Measurements from ENCODE around the gene ZNF768. TPM values are rescaled to one million over a fixed set of nuclear protein-coding genes. Genes with fewer than 3 reads are reported as not detected.
"Not testable (repeated sequence)": the region's sequence is repeated elsewhere in the genome, so short reads cannot be mapped to it uniquely, and the experiment has no call there.

Gene ZNF768
- total and polyA plus RNA-seq, 2 experiments from 2014 or later: 8.3 to 43.0 TPM

DNA sequence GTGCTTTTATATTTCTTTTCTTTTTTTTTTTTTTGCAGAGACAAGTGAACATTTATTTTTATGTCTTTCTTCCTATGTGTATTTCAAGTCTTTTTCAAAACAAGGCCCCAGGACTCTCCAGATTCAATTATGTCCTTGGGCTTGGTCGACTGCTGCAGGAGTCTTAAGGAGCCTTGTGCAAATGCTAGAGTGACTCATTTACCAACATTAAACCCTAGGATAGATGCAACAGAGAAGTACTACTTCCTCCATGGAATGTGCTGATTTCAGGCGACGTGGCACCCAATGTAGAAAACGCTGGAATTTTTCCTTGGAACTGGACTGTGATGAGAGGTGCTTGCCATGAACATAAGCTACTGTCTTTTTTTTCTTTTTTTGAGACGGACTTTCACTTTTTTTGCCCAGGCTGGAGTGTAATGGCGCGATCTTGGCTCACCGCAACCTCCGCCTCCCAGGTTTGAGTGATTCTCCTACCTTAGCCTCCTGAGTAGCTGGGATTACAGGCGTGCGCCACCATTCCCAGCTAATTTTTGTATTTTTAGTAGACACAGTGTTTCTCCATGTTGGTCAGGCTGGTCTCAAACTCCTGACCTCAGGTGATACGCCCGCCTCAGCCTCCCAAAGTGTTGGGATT, 10.1 kb upstream of the ZNF768 start:
- Histone ChIP-seq H3F3A (replicated peaks; ENCODE audit: low read depth) (peaks cover 24% of the 10 kb centered on the region), H3K27ac (ENCODE audit: low read depth) (peak overlapping the region; percentile 100), H3K4me3 (peak overlapping the region; percentile 67), H3K4me1 (ENCODE audit: insufficient read depth) (peaks cover 22% of the 10 kb centered on the region), H3K4me2 (peak overlapping the region; percentile 82)
- not testable (repeated sequence) for DNase-seq (ENCODE audit: low spot score); H3K79me2 ChIP-seq (replicated peaks; ENCODE audit: insufficient read depth); ATAC-seq; H2AFZ ChIP-seq; H3K9me3 Mint-ChIP-seq; H3K27me3 ChIP-seq (ENCODE audit: insufficient read depth); H3K9me2 ChIP-seq (ENCODE audit: insufficient read depth); H3K36me3 ChIP-seq (ENCODE audit: insufficient read depth); H4K20me1 ChIP-seq (replicated peaks; ENCODE audit: insufficient read depth)
- Mint-ChIP-seq H3K4me1 (peaks cover 23% of the 10 kb centered on the region), H3K27me3 (ENCODE audit: insufficient read depth, low read depth, poor library complexity) (peaks cover 12% of the 10 kb centered on the region), H3K4me3 (peak overlapping the region; percentile 82), H3K36me3 (ENCODE audit: low read depth) (peaks cover 19% of the 10 kb centered on the region), H3K27ac (peak overlapping the region; percentile 86)

GRCh38 chr16:30535777-30536190, 9.4 kb upstream of the ZNF768 start:
- Histone ChIP-seq H4K20me1 (replicated peaks; ENCODE audit: insufficient read depth) (no peaks in the 10 kb centered on the region), H3K79me2 (replicated peaks; ENCODE audit: insufficient read depth) (peaks cover 6% of the 10 kb centered on the region; the same call in 1 of the 2 replicates), H3K9me2 (ENCODE audit: insufficient read depth) (no peaks in the 10 kb centered on the region), H3K4me1 (ENCODE audit: insufficient read depth) (peaks cover 16% of the 10 kb centered on the region), H3K27ac (ENCODE audit: low read depth) (peak overlapping the region; percentile 100), H3K4me3 (peak overlapping the region; percentile 67), H3K36me3 (ENCODE audit: insufficient read depth) (no peaks in the 10 kb centered on the region), H2AFZ (no peak overlapping the region), H3K27me3 (ENCODE audit: insufficient read depth) (no peaks in the 10 kb centered on the region), H3K4me2 (peak overlapping the region; percentile 82), H3F3A (replicated peaks; ENCODE audit: low read depth) (peaks cover 24% of the 10 kb centered on the region)
- Mint-ChIP-seq H3K4me3 (peak overlapping the region; percentile 82), H3K9me3 (no peaks in the 10 kb centered on the region), H3K36me3 (ENCODE audit: low read depth) (peaks cover 26% of the 10 kb centered on the region), H3K4me1 (peaks cover 23% of the 10 kb centered on the region), H3K27ac (peak overlapping the region; percentile 96), H3K27me3 (ENCODE audit: insufficient read depth, low read depth, poor library complexity) (peaks cover 13% of the 10 kb centered on the region)
- DNase-seq (ENCODE audit: low spot score): peak; percentile 87
- TF ChIP-seq CREB1 (CRISPR knock-in tag; IDR thresholded peaks at IDR 0.05; ENCODE audit: low read depth) (no peak), JUNB (IDR thresholded peaks at IDR 0.05; ENCODE audit: unreplicated experiment) (no peak), CTCF (conservative IDR thresholded peaks at IDR 0.05; ENCODE audit: low read depth in 2 of 2) (peak; percentile 43 to 60)
- peak; percentile 73 for ATAC-seq

DNA sequence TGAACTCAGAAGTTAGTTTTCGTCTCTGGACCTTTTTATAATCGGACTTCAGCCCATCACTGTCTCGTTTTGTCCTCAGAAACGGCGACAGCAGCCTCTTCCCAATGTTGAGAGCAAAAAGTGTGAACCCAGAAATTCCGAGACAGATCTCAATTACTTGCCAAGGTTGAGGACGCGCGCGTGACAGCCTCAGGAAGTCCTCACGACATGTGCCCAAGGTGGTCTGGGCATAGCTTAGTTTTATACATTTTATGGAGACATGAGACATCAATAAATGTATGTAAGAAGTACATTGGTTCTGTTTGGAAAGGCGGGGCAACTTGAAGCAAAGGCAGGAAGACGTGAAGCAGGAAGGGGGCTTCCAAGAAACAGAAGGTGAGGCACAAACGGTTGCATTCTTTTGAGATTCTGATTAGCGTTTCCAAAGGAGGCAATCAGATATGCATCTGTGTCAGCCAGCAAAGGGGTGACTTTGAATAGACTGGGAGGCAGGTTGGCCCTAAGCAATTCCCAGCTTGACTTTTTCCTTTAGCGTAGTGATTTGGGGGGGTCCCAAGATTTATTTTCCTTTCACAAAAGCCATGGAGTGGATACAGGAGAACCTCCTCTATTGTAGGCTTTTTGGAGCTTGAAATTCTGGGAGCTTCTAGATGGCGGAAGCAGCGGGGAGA, 8.9 kb upstream of the ZNF768 start:
- H3K36me3 ChIP-seq (ENCODE audit: insufficient read depth): no peaks in the 10 kb centered on the region
- peaks cover 24% of the 10 kb centered on the region for H3F3A ChIP-seq (replicated peaks; ENCODE audit: low read depth)
- H3K27me3 ChIP-seq (ENCODE audit: insufficient read depth): no peaks in the 10 kb centered on the region
- peaks cover 16% of the 10 kb centered on the region for H3K27me3 Mint-ChIP-seq (ENCODE audit: insufficient read depth, low read depth, poor library complexity)
- H3K4me1 Mint-ChIP-seq: peaks cover 23% of the 10 kb centered on the region
- peak; percentile 76 for DNase-seq (ENCODE audit: low spot score)
- peaks cover 16% of the 10 kb centered on the region for H3K4me1 ChIP-seq (ENCODE audit: insufficient read depth)
- TF ChIP-seq ZNF114 (CRISPR knock-in tag; IDR thresholded peaks at IDR 0.05) (no peak), POLR2AphosphoS5 (IDR thresholded peaks at IDR 0.05; ENCODE audit: low read depth) (peak; percentile 63), JUNB (IDR thresholded peaks at IDR 0.05; ENCODE audit: unreplicated experiment) (no peak)
- TF ChIP-seq, protein P1, sequence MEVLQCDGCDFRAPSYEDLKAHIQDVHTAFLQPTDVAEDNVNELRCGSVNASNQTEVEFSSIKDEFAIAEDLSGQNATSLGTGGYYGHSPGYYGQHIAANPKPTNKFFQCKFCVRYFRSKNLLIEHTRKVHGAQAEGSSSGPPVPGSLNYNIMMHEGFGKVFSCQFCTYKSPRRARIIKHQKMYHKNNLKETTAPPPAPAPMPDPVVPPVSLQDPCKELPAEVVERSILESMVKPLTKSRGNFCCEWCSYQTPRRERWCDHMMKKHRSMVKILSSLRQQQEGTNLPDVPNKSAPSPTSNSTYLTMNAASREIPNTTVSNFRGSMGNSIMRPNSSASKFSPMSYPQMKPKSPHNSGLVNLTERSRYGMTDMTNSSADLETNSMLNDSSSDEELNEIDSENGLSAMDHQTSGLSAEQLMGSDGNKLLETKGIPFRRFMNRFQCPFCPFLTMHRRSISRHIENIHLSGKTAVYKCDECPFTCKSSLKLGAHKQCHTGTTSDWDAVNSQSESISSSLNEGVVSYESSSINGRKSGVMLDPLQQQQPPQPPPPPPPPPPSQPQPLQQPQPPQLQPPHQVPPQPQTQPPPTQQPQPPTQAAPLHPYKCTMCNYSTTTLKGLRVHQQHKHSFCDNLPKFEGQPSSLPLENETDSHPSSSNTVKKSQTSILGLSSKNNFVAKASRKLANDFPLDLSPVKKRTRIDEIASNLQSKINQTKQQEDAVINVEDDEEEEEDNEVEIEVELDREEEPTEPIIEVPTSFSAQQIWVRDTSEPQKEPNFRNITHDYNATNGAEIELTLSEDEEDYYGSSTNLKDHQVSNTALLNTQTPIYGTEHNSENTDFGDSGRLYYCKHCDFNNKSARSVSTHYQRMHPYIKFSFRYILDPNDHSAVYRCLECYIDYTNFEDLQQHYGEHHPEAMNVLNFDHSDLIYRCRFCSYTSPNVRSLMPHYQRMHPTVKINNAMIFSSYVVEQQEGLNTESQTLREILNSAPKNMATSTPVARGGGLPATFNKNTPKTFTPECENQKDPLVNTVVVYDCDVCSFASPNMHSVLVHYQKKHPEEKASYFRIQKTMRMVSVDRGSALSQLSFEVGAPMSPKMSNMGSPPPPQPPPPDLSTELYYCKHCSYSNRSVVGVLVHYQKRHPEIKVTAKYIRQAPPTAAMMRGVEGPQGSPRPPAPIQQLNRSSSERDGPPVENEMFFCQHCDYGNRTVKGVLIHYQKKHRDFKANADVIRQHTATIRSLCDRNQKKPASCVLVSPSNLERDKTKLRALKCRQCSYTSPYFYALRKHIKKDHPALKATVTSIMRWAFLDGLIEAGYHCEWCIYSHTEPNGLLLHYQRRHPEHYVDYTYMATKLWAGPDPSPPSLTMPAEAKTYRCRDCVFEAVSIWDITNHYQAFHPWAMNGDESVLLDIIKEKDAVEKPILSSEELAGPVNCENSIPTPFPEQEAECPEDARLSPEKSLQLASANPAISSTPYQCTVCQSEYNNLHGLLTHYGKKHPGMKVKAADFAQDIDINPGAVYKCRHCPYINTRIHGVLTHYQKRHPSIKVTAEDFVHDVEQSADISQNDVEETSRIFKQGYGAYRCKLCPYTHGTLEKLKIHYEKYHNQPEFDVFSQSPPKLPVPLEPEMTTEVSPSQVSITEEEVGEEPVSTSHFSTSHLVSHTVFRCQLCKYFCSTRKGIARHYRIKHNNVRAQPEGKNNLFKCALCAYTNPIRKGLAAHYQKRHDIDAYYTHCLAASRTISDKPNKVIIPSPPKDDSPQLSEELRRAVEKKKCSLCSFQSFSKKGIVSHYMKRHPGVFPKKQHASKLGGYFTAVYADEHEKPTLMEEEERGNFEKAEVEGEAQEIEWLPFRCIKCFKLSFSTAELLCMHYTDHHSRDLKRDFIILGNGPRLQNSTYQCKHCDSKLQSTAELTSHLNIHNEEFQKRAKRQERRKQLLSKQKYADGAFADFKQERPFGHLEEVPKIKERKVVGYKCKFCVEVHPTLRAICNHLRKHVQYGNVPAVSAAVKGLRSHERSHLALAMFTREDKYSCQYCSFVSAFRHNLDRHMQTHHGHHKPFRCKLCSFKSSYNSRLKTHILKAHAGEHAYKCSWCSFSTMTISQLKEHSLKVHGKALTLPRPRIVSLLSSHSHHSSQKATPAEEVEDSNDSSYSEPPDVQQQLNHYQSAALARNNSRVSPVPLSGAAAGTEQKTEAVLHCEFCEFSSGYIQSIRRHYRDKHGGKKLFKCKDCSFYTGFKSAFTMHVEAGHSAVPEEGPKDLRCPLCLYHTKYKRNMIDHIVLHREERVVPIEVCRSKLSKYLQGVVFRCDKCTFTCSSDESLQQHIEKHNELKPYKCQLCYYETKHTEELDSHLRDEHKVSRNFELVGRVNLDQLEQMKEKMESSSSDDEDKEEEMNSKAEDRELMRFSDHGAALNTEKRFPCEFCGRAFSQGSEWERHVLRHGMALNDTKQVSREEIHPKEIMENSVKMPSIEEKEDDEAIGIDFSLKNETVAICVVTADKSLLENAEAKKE (CRISPR knock-in tag; IDR thresholded peaks at IDR 0.05): no peak
- H3K4me2 ChIP-seq: peak overlapping the region; percentile 82
- no peaks in the 10 kb centered on the region for H4K20me1 ChIP-seq (replicated peaks; ENCODE audit: insufficient read depth)
- H3K79me2 ChIP-seq (replicated peaks; ENCODE audit: insufficient read depth): peaks cover 6% of the 10 kb centered on the region; the same call in 1 of the 2 replicates
- peak; percentile 30 for ATAC-seq
- H3K36me3 Mint-ChIP-seq (ENCODE audit: low read depth): peaks cover 29% of the 10 kb centered on the region
- peak overlapping the region; percentile 69; the same call in 1 of the 2 replicates for H2AFZ ChIP-seq
- no peaks in the 10 kb centered on the region for H3K9me3 Mint-ChIP-seq
- no peaks in the 10 kb centered on the region for H3K9me2 ChIP-seq (ENCODE audit: insufficient read depth)
- H3K27ac ChIP-seq (ENCODE audit: low read depth): peak overlapping the region; percentile 100
- H3K27ac Mint-ChIP-seq: peak overlapping the region; percentile 96
- H3K4me3 ChIP-seq: peak overlapping the region; percentile 67
- peak overlapping the region; percentile 82 for H3K4me3 Mint-ChIP-seq

Data from GM23338 (cell line).